GM12878 (cell line): ENCODE measurements around the gene COL4A2. TPM values are rescaled to one million over a fixed set of nuclear protein-coding genes. Genes with fewer than 3 reads are reported as not detected.

Source experiments
- ATAC-seq: fragments of 200-7000 bp; cut with Tn5 transposase; 3 replicates; pipeline ENCODE4 v1.9.1; 2020; ENCODE audit warnings: mild to moderate bottlenecking, moderate library complexity
- BruUV-seq: library from RNA; stranded (reverse); fragments of 400-500 nt; replicated peaks from 2 replicates; lab custom pipeline; 2021; lab: Mats Ljungman, UMichigan
- CTCF ChIA-PET: fragments of 300-600 bp; sonication (Branson Sonifier 250); formaldehyde crosslinking; extraction: SDS; loops from one replicate; lab custom pipeline; 2021; ENCODE audit warnings: inconsistent platforms; lab: Yijun Ruan, JAX
- POLR2A ChIA-PET: fragments of 350-600 bp; formaldehyde crosslinking; extraction: SDS; loops from one replicate; lab custom pipeline; 2021; ENCODE audit warnings: inconsistent platforms; lab: Charles Lee
- RAD21 ChIA-PET: fragments of 300-600 bp; sonication (Branson Sonifier 250); formaldehyde crosslinking; loops from one replicate; lab custom pipeline; 2023; ENCODE audit warnings: antibody characterized with exemption; ENCODE audit not compliant: unreplicated experiment; lab: Charles Lee
- SMC1A ChIA-PET: fragments of 300-600 bp; sonication (Branson Sonifier 250); formaldehyde crosslinking; loops from one replicate; lab custom pipeline; 2023; ENCODE audit not compliant: unreplicated experiment, uncharacterized antibody; lab: Charles Lee
- DNase-seq: peaks from one replicate; pipeline ENCODE4 v3.0.0-alpha.2; 2011; ENCODE audit warnings: low read depth, low spot score
- FAIRE-seq: peaks from 3 replicates; lab custom pipeline; 2011; peaks lifted over from hg19 to GRCh38; lab: Jason Lieb, UNC
- H2AFZ ChIP-seq: 2 replicates; pipeline ENCODE4 v1.6.0; 2011; ENCODE audit warnings: low read depth, low read length, control low read depth; ENCODE audit not compliant: control insufficient read depth
- H3K27ac ChIP-seq: 2 replicates; pipeline ENCODE4 v1.5.1; 2011; ENCODE audit warnings: control low read depth; ENCODE audit not compliant: control insufficient read depth, insufficient read depth
- H3K27me3 ChIP-seq, 2 experiments: replicated peaks in 1 of 2; 2 replicates each; pipeline versions ENCODE4 v1.6.0 to v1.6.1; 2011; ENCODE audit warnings: low read length in 1 of 2; ENCODE audit not compliant: control insufficient read depth in 2 of 2, insufficient read depth in 2 of 2
- H3K36me3 ChIP-seq, 2 experiments: 2 replicates each; pipeline ENCODE4 v1.5.1; 2011; ENCODE audit warnings: low read length in 1 of 2; ENCODE audit not compliant: control insufficient read depth in 2 of 2, insufficient read depth in 2 of 2
- H3K4me1 ChIP-seq: 2 replicates; pipeline ENCODE4 v1.6.1; 2011; ENCODE audit warnings: mild to moderate bottlenecking, low read length, moderate library complexity, mixed read lengths; ENCODE audit not compliant: control insufficient read depth, insufficient read depth
- H3K4me2 ChIP-seq: 2 replicates; pipeline ENCODE4 v1.6.0; 2011; ENCODE audit warnings: control low read depth; ENCODE audit not compliant: control insufficient read depth, insufficient read depth
- H3K4me3 ChIP-seq: fragments of 200-600 bp; sonication (generic); 2 replicates; pipeline ENCODE4 v1.5.1; 2016
- H3K79me2 ChIP-seq: 2 replicates; pipeline ENCODE4 v1.6.0; 2011; ENCODE audit warnings: low read length; ENCODE audit not compliant: control insufficient read depth, insufficient read depth
- H3K9ac ChIP-seq: 2 replicates; pipeline ENCODE4 v1.8.0; 2011; ENCODE audit warnings: low read length, control low read depth, mixed read lengths; ENCODE audit not compliant: control insufficient read depth, insufficient read depth
- H3K9me3 ChIP-seq: replicated peaks from 3 replicates; pipeline ENCODE4 v1.5.1; 2011; ENCODE audit warnings: mild to moderate bottlenecking, low read length; ENCODE audit not compliant: control insufficient read depth, insufficient read depth
- H4K20me1 ChIP-seq: 2 replicates; pipeline ENCODE4 v1.6.0; 2011; ENCODE audit not compliant: control insufficient read depth, insufficient read depth
- BACH1 ChIP-seq: fragments of 450-650 bp; IDR thresholded peaks from 2 replicates; pipeline ENCODE4 v1.6.1; 2017; ENCODE audit warnings: mild to moderate bottlenecking, borderline replicate concordance
- CBX5 ChIP-seq: sonication (generic); IDR thresholded peaks from 2 replicates; pipeline ENCODE4 v1.6.1; 2016; ENCODE audit warnings: low read depth, moderate library complexity, mild to moderate bottlenecking, inconsistent platforms
- CHD2 ChIP-seq: IDR thresholded peaks from 2 replicates; pipeline ENCODE4 v1.6.1; 2011; ENCODE audit warnings: low read depth, low read length, improper control_type of control experiment, borderline replicate concordance
- CHD4 ChIP-seq: fragments of 200-600 bp; sonication (generic); IDR thresholded peaks from 2 replicates; pipeline ENCODE4 v1.6.1; 2016; ENCODE audit warnings: mild to moderate bottlenecking
- EZH2 ChIP-seq: IDR thresholded peaks from 2 replicates; pipeline ENCODE4 v1.6.1; 2012; ENCODE audit warnings: low read depth, mild to moderate bottlenecking, control low read depth, inconsistent platforms, low read length, borderline replicate concordance; ENCODE audit not compliant: control insufficient read depth
- GATAD2B ChIP-seq: fragments of 450-650 bp; conservative IDR thresholded peaks from 2 replicates; pipeline ENCODE4 v1.6.1; 2017; ENCODE audit warnings: low read depth, mild to moderate bottlenecking, moderate library complexity
- HDGF ChIP-seq: fragments of 450-650 bp; IDR thresholded peaks from 2 replicates; pipeline ENCODE4 v1.6.1; 2016; ENCODE audit warnings: antibody characterized with exemption
- MYC ChIP-seq: IDR thresholded peaks from 2 replicates; pipeline ENCODE4 v1.6.1; 2011; ENCODE audit warnings: mild to moderate bottlenecking, low read length, moderate library complexity, inconsistent platforms; ENCODE audit not compliant: insufficient read depth, insufficient replicate concordance, insufficient read length, severe bottlenecking
- RBBP5 ChIP-seq: fragments of 200-600 bp; sonication (generic); conservative IDR thresholded peaks from 2 replicates; pipeline ENCODE4 v1.6.1; 2016
- RFX5 ChIP-seq: IDR thresholded peaks from 2 replicates; pipeline ENCODE4 v1.6.1; 2011; ENCODE audit warnings: low read depth, low read length, improper control_type of control experiment
- TAF1 ChIP-seq: IDR thresholded peaks from 2 replicates; pipeline ENCODE4 v1.6.1; 2011; ENCODE audit warnings: mild to moderate bottlenecking, low read depth, low read length, borderline replicate concordance
- TCF7 ChIP-seq: IDR thresholded peaks from 2 replicates; pipeline ENCODE4 v1.6.1; 2014; ENCODE audit warnings: antibody characterized with exemption, borderline replicate concordance
- WGBS: methylation state at CpG from one replicate; pipeline ENCODE4 v1.1.6; 2016; ENCODE audit warnings: low lambda C conversion rate; ENCODE audit not compliant: insufficient replicate concordance, insufficient coverage; ENCODE audit errors: missing lambda C conversion rate; 5-methylcytosine and 5-hydroxymethylcytosine counted together
- in situ Hi-C: fragments of 300-500 bp; cut with MboI; formaldehyde crosslinking; loops from 9 replicates; pipeline ENCODE4 v1.14.3; 2018; ENCODE audit warnings: mixed read lengths
- intact Hi-C: fragments of 100-400 bp; cut with micrococcal nuclease; formaldehyde crosslinking; loops from one replicate; pipeline ENCODE4 v1.14.2; 2022; ENCODE audit not compliant: unreplicated experiment
- polyA plus RNA-seq, 11 experiments: library from polyadenylated mRNA; depleted of rRNA in 4 of 11; unstranded in 6 of 11; stranded (reverse) in 5 of 11; fragments of >200 nt; fragmentation: Nextera tagmentation in 4 of 11; fragmentation: Illumina TruSeq in 1 of 11; extraction: Ambion mirVana in 4 of 11; extraction: Trizol in 1 of 11; gene quantifications; 1 replicate in 1 of 11; 2 replicates in 10 of 11; pipeline versions ENCODE4 v1.2.1 to v1.2.3, GENCODE V29; 2011 to 2016; ENCODE audit warnings: inconsistent platforms in 2 of 11, missing spikeins in 2 of 11, low read depth in 1 of 11
- total RNA-seq, 4 experiments: library from RNA; depleted of rRNA in 3 of 4; stranded (reverse); fragments of >200 nt in 3 of 4; fragmentation: Illumina TruSeq in 1 of 4; extraction: Trizol in 1 of 4; gene quantifications; 2 replicates each; pipeline versions ENCODE4 v1.2.1 to v1.2.3, GENCODE V29; 2013 to 2021
- TF ChIP-seq, protein P1 (sequence below): IDR thresholded peaks from 2 replicates; pipeline ENCODE4 v1.6.1; 2012; ENCODE audit warnings: low read depth, low read length, improper control_type of control experiment
- TF ChIP-seq, protein P2 (sequence below), 3 experiments: IDR thresholded peaks in 2 of 3; conservative IDR thresholded peaks in 1 of 3; 2 replicates each; pipeline ENCODE4 v1.5.1; 2011; ENCODE audit warnings: low read depth in 3 of 3, low read length in 3 of 3, mild to moderate bottlenecking in 3 of 3, control low read depth in 2 of 3, moderate library complexity in 2 of 3, inconsistent platforms in 1 of 3, mixed read lengths in 1 of 3; ENCODE audit not compliant: control insufficient read depth in 2 of 3, insufficient read depth in 1 of 3; ENCODE audit errors: extremely low read depth in 1 of 3
- TF ChIP-seq, protein P3 (sequence below): IDR thresholded peaks from 2 replicates; pipeline ENCODE4 v1.6.1; 2011; ENCODE audit warnings: borderline replicate concordance, low read depth, mild to moderate bottlenecking, moderate library complexity, low read length; ENCODE audit not compliant: insufficient read depth, poor library complexity, severe bottlenecking
- TF ChIP-seq, protein P4 (sequence below): fragments of 150-350 bp; IDR thresholded peaks from 2 replicates; pipeline ENCODE4 v1.6.1; 2014; ENCODE audit warnings: mild to moderate bottlenecking, low read depth, low read length

Gene COL4A2
- total and polyA plus RNA-seq, 10 of the 15 experiments (the other 5 are each of a cell fraction or from before 2014, with no cell fraction given), result 0.16 to 1.6 (median 0.62) TPM; not detected in 3

DNA sequence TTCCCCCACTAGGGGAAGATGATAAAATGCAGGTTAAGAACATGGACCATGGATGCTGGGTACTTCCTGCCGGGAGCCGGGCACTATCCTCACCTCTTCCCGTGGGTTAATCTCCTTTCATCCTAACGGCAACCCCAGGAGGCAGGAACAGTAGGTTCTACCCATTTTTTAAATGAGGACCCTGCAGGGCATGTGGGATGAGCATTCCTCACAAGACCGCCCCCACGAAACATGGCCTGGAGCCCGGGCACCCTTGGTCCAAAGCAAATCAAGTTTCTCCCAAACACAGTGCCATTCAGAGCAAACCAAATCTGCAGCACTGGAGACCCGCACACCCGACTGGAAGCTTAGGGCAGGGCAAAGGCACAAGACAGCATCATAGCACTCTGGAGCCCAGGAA is 35.4 kb downstream of the COL4A2 start:
- intact Hi-C loops (no loop called here), in situ Hi-C loops (no loop called here)
- no peaks in the 10 kb centered on the region; the same call in 2 of the 3 replicates for H3K9me3 ChIP-seq
- no peak overlapping the region for H2AFZ ChIP-seq
- no peaks in the 10 kb centered on the region for H3K27me3 ChIP-seq
- WGBS, result 50% methylated on average over 9 of the region's 9 CpGs
- ChIA-PET POLR2A (no interaction called here), RAD21 (no interaction called here), SMC1A (interaction anchor here (0.9 to 1.4 kb wide), 4 partner anchors 12 to 102 kb away, joined by 3 to 4 read pairs (median 3); no protein-coding TSS in a partner anchor)
- peaks cover 5% of the 10 kb centered on the region for H3K4me1 ChIP-seq
- no peak overlapping the region for H3K4me2 ChIP-seq
- no peak overlapping the region for H3K4me3 ChIP-seq
- H3K36me3 ChIP-seq, result no peaks in the 10 kb centered on the region
- no peak overlapping the region for H3K27ac ChIP-seq
- no peaks in the 10 kb centered on the region for H4K20me1 ChIP-seq
- FAIRE-seq (no peak), DNase-seq (no peak), ATAC-seq (no peak)
- no TSS peak for BruUV-seq
- H3K79me2 ChIP-seq, result no peaks in the 10 kb centered on the region
- H3K9ac ChIP-seq, result no peak overlapping the region
- TF ChIP-seq TCF7 (no peak), CHD2 (no peak), CHD4 (no peak), GATAD2B (no peak), EZH2 (no peak), BACH1 (no peak), RFX5 (no peak), TAF1 (no peak), MYC (no peak), CBX5 (no peak), RBBP5 (no peak), HDGF (no peak)
- TF ChIP-seq, protein P1, sequence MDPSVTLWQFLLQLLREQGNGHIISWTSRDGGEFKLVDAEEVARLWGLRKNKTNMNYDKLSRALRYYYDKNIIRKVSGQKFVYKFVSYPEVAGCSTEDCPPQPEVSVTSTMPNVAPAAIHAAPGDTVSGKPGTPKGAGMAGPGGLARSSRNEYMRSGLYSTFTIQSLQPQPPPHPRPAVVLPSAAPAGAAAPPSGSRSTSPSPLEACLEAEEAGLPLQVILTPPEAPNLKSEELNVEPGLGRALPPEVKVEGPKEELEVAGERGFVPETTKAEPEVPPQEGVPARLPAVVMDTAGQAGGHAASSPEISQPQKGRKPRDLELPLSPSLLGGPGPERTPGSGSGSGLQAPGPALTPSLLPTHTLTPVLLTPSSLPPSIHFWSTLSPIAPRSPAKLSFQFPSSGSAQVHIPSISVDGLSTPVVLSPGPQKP, result no peak
- TF ChIP-seq, protein P2, sequence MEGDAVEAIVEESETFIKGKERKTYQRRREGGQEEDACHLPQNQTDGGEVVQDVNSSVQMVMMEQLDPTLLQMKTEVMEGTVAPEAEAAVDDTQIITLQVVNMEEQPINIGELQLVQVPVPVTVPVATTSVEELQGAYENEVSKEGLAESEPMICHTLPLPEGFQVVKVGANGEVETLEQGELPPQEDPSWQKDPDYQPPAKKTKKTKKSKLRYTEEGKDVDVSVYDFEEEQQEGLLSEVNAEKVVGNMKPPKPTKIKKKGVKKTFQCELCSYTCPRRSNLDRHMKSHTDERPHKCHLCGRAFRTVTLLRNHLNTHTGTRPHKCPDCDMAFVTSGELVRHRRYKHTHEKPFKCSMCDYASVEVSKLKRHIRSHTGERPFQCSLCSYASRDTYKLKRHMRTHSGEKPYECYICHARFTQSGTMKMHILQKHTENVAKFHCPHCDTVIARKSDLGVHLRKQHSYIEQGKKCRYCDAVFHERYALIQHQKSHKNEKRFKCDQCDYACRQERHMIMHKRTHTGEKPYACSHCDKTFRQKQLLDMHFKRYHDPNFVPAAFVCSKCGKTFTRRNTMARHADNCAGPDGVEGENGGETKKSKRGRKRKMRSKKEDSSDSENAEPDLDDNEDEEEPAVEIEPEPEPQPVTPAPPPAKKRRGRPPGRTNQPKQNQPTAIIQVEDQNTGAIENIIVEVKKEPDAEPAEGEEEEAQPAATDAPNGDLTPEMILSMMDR (IDR thresholded peaks at IDR 0.05 in 2 of 3, conservative IDR thresholded peaks at IDR 0.05 in 1 of 3; ENCODE audit: control insufficient read depth in 2 of 3, extremely low read depth in 1 of 3, insufficient read depth in 1 of 3, low read depth in 3 of 3, low read length in 3 of 3), result no peak
- TF ChIP-seq, protein P3, sequence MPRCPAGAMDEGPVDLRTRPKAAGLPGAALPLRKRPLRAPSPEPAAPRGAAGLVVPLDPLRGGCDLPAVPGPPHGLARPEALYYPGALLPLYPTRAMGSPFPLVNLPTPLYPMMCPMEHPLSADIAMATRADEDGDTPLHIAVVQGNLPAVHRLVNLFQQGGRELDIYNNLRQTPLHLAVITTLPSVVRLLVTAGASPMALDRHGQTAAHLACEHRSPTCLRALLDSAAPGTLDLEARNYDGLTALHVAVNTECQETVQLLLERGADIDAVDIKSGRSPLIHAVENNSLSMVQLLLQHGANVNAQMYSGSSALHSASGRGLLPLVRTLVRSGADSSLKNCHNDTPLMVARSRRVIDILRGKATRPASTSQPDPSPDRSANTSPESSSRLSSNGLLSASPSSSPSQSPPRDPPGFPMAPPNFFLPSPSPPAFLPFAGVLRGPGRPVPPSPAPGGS, result no peak
- TF ChIP-seq, protein P4, sequence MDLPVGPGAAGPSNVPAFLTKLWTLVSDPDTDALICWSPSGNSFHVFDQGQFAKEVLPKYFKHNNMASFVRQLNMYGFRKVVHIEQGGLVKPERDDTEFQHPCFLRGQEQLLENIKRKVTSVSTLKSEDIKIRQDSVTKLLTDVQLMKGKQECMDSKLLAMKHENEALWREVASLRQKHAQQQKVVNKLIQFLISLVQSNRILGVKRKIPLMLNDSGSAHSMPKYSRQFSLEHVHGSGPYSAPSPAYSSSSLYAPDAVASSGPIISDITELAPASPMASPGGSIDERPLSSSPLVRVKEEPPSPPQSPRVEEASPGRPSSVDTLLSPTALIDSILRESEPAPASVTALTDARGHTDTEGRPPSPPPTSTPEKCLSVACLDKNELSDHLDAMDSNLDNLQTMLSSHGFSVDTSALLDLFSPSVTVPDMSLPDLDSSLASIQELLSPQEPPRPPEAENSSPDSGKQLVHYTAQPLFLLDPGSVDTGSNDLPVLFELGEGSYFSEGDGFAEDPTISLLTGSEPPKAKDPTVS, result no peak
- TF ChIP-seq, all 136 proteins: peak for 0
- CTCF ChIA-PET, result no interaction called here
